ENCODE results near the gene SLC38A10. TPM values are rescaled to one million over a fixed set of nuclear protein-coding genes. Genes with fewer than 3 reads are reported as not detected.

SLC38A10 gene
- total RNA-seq, 1 experiment from 2014 or later = 44.6 TPM

DNA sequence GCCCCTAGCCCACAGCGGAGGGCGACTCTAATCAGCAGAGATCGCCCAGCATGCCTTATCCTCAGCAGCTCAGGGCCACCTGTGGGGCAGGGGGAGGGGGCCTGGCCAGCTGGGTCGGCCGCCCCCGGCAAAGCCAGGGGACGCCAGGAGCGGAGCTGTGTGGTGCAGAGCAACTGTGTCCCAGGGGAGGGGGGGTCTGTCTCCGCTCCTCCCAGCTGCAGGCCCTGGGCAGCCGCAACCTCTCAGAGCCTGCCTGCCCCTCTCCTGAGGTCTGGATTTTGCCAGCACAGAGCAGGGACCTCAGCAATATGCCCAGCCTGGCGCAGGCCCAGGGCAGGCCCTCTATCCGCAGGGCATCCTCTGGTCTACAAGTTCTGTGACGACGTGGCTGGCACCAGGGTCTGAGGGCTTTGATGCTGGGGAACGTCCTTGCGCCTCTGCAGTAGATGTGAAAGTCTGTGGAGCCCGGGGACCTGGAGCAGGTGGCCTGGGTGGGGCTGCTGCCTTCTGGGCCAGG, 36.5 kb upstream of the SLC38A10 start:
- no peak for DNase-seq (ENCODE audit: low read depth)

DNA sequence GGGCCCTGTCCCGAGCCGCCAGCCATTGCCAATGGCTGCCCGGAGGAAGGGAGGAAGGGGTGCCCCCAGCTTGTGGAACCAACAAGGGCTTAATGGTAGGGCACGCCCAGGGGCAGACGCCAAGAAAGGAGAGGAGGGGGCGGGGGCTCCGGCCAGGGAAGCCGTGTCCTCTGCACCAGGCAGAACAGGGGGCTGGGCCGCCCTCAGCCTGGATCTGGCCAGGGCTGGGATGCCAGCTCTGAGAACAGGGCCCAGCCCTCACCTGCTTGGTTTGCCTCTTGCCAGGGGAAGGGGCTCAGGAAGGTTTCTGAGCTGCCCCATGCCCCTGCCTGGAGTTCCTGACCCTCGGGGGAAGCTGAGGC, 35.8 kb upstream of the SLC38A10 start:
- no peak for DNase-seq (ENCODE audit: low read depth)

DNA sequence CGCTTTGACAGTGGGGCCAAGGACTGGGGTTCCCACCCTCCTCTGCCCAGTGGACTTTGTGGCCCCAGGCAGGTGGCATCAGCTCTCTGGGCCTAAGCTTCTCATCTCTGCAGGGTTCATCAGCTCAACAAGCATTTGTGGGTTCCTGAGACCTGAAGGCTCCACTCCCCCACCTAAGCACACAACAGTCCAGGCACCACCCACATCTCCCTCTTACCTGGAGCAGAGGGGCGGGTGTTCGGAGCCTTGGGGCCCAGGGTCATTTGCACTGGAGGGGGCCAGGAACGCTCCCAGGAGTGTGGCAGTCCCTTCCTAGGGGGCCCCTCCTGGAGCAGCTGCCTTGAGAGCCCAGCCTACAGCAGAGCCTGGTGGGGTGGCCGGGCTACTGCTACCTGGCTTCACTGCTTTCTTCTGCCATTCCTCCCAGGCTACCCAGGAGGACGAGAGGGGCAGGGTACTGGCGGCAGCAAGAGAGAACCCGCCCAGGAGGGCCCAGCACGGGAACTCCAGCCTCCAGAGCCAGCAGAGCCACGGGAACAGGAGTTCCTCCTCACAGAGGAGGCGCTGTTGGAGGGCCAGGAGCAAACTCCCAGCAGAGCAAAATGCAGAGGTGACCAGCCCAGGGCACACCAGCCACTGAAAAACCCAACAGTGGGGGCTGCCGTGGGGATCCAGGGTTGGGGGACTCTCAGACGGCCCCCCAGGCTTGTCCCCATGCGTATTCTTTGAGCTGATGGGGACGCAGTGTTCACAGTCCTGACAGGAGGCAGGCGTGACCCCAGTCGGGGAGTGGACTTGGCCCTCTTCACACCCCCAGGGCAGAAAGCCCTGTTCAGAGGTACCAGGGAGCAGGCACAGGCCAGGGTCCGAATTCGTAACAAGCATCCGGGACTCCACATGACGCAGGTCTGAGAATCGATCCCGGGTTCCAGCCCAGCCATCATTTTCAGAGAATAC, 35.1 kb upstream of the SLC38A10 start:
- DNase-seq (ENCODE audit: low read depth) = no peak

DNA sequence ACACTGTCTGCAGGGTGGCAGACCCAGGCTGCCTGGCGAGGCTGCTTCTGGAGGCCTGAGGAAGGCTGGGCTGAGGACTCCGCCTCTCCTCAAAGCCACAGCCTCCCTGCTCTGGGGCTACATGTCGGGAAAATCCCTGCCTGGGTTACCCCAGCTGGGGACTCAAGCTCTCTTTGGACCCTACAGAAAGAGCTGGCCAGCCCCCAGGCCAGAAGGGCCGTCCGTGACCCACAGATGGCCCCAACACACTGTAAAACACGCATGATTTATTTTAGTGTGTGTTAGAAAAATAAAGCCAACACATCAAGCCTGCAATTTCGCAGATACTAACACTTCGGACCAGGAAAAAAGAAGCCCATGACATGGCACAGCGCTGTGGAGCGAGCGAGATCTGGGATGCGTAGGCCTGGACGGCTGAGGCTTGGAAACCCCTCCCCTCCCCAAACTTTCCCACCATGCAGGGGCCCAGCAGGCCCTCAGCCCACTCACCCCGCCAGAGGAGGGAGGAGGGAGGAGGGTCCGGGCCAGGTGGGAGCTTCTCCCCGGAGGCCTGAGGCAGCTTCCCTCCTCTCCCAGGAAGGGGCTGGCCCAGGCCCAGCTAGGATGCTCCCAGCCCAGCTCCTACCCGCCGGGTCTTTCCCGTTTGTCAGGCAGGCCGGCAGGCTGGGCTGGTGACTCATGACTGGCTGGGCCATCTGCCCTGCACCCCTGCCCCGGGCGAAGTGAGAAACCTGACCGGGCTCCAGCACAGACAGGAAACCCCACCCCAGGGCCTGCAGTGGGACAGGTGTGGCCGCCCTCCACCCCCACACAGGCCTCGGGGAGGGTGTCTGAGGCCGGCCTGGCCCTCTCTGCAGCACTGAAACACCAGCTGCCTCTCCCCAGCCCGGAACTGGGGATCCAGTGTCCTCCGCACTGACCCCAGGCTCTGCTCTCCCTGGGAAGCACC, 34.1 kb upstream of the SLC38A10 start:
- peak; percentile 95 for DNase-seq (ENCODE audit: low read depth)

DNA sequence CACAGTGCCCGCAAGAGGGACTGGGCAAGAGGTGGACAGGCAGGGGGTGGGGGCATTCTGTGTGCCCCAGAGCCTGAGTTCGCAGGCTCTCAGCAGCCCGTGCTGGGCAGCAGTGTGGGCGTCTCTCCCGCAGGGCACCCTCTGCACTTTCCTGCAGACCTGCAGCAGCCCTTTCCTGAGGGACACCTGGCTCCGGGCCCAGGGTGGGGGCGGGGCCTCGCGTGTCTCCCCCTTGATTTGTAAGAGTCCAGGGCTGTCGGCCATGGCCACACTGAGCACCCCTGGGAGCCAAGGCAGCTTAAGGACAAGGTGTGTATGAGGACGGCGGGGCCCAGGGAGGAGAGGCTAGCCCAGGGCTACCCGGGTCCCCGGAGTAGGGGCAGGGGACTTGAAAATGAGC, 33.4 kb upstream of the SLC38A10 start:
- DNase-seq (ENCODE audit: low read depth) = no peak

DNA sequence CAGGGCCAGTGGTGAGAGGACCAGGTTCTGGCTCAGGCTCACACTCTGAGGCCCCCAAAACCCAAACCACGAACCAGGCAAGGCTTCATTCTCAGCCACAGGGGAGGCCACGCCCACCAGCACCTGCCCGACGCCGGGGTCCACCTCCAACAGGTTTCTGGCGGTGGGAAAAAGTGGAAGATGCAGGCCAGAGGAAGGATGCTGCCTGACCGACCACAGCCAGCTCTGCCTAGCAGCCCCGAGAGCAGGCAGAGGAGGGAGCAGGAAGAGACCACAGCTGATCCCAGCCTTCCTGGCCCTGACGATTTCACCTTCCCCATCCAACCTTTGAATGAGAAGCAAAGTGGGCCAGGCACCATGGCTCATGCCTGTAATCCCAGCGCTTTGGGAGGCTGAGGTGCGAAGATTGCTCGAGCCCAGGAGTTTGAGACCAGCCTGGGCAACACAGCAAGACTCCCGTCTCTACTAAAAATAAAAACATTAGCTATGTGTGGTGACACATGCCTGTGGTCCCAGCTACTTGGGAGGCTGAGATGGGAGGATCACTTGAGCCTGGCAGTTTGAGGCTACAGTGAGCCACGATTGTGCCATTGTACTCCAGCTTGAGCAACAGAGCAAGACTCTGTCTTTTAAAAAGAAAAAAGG, 30.7 kb upstream of the SLC38A10 start:
- DNase-seq (ENCODE audit: low read depth) = no peak

DNA sequence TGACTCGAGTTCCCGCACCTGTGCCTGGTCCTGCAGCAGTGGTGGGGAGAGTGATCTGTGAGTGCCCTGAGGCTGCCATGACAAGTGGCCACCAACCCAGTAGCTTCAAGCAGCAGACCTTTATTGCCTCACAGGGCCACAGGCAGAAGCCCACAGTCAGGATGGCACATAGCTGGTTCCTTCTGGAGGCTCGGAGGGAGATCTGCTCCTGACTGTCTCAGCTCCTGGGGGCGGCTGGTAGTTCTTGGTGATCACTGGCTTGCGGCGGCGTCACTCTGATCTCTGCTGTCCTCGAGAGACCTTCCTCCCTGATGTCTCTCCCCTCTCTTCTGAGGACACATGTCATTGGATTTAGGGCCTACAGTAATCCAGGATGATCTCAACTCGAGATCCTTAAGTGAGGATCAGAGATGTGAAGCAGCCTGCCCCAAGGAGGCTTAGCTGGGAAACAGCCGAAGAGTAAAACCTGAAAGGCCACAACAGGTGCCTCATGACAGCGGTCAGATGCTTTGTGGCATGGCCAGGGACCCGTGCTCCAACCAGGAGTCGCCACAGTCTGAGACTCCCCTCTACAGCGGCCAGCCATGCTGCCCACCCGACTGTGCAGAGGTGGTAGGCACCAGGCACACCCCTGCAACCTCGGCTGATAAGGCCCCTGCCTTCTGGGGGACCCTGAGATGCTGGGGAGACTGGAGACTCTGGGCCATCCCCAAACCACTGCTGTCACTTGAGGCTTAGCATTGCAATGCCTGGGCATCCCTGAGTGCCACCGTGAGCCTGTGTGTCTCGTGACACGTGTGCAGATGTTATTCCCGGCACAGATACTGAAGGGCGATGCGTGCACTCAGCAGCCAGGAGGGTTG, 30.0 kb upstream of the SLC38A10 start:
- no peak for DNase-seq (ENCODE audit: low read depth)

DNA sequence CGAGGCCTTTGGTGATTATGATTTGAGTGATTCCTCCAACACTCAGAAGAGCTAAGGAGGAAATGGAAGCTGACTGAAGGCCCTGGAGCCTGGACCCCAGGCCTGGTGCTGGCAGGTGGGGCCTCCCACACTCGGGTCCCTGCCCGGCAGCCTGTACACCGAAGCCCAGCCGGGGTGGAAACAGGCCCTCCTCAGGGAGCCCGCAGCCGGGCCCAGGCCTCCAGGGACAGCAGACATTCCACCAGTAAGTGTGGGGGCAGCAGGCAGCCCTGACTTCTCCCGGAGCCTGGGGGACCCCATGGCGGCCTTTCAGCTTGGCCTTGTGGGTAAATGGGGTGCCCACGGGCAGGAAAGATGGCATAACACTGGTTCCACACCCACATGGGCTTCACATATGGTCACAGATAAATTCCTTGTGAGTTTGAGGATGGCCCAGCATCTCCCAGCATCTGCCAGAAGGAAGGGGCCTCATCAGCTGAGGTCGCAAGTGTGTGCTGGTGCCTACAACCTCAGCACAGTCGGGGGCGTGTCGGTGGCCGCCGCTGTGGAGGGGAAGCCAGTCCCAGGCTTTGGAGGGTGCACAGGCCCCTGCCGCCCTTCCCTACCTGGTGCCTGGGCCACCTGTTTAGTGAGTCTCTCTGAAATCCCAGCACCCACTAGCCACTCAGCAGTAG, 29.2 kb upstream of the SLC38A10 start:
- DNase-seq (ENCODE audit: low read depth) = no peak

DNA sequence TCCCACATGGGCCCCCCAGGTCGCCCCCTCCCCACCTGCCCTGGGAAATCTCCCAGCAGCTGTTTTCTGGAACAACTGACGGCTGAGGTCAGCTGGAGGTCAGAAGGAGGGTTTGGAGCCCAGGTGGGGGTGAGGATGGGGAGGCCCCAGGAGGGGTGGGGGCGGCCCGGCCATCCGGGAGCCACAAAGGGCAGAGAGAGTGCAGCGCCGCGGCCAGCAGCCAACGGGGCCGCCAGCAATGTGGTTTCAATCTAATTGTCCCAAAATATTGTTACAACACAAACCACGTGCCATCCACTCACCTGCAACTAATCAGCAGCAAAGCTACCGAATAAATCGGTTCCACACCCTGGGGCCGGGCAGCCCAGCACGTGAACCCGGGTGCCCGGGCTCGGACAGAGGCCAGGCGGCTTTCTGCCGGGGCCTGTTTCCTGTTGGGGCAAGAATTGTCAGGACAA, 28.3 kb upstream of the SLC38A10 start:
- DNase-seq (ENCODE audit: low read depth) = no peak

DNA sequence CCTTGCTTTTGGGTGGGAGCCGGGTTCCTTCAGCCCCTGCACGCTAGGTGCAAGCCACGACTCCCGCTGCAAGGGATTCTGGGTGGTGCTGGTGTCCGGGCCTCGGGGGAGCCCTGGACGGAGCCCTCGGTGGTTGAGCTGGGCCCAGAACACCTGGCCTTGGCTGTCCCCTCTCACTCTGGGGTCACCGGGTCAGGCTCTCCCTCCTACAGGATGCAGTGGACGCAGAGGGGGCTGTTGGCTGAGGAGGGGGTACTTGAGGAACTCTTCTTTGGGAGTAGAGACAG, 27.9 kb upstream of the SLC38A10 start:
- DNase-seq (ENCODE audit: low read depth) = no peak

DNA sequence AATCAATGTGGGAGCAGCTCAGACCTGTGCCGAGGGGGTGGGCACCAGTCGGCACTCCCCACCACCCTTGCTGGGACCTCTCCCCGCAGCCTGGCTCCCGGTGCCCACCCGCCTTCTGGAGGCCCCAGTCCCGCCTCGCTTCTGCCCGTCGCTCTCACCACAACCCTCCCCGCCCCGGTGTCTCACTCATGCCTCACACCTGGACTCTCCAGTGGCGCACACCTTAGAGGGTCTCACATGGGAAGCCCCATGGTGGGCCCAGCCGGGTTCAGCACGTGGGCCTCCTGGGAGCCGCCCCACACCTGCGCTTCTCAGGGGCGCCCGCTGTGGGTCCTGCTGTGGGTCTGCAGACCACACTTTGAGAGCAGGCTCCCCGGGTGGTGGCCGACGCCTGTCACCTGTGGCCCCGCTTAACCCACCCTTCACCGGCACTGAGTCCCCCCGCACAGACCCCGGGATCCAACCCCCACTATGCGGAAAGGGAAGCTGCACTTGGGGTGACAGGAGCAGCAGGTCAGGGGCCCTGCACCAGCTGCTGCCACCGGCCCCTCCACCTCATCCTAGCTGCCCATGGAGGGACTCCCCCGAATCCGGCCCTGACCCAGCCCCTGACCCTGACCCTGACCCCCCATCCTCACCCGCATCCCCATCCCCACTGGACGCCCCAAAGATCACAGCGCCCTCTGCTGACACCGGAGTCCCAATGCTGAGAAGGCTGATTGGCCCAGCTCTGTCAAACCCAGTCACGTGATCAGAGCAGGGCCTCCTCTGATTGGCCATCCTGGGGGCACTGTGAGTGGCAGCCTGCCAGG, 27.4 kb upstream of the SLC38A10 start:
- DNase-seq (ENCODE audit: low read depth) = no peak

DNA sequence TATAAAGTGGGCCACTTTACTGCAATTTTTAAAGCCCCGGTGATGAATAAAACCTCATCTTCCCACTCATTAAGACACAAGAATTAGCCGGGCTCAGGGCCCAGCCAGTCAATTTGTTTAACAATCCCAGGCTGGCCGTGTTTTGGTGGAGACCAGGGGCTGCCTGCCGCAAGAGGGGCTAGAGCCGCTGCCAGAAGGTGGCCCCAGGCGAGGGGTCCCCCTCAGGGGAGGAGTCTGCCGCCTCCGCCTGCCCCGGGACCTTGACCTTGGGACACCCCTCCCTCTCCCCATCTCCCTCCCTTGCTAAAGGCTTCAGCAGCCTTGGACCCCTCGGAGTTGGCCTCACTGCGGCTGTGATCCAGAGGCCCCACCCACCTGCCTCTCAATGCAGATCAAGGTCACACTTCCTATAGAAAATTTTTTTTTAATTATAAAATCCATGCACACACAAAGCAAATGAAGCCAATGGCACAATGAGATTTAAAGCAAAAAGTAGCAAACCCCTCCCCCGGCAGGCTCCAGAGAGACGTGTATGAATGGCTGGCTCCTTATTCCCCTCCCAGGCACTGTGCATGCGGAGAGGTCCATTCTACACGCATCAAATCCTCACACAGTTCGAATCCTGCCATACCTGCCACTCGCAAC, 23.0 kb upstream of the SLC38A10 start:
- DNase-seq (ENCODE audit: low read depth) = no peak

DNA sequence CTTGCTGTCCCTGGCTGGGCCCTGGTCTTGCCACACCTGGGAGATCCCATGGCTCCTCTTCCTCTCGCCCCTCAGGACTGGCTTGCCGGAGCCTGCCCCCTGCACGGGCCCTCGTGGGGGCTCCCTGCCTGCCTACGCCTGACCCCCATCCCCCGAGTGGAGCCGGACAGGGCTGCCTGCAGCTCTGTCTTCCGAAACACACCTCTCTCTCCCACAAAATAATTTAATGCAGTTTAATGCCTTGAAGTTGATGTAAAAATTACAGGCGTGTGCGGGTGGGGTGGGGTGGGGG, 22.4 kb upstream of the SLC38A10 start:
- DNase-seq (ENCODE audit: low read depth) = no peak

DNA sequence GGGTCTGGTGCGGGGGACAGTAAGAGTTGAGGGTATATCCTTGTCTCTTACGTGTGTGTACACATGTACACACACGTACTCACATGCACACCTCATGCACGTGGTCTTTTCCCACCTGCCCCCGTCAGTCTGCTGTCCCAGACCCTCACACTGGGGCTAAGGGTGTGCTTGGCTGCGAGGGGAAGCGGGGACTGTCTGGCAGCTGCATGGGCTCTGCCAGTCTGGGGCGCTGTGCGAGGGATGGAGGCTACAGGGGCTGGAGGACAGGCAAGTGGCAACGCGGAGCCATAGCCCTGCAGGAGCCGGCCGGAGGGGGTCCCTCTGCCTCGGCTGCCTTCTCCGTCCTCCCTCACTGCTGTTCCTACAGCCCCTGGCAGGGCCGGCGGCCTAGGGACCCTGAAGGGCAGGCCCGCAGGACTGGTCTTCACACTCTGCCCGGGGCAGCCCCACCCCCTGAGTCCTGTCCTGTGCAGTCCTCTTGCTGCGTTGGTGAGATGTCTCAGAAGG, 20.8 kb upstream of the SLC38A10 start:
- DNase-seq (ENCODE audit: low read depth) = no peak

DNA sequence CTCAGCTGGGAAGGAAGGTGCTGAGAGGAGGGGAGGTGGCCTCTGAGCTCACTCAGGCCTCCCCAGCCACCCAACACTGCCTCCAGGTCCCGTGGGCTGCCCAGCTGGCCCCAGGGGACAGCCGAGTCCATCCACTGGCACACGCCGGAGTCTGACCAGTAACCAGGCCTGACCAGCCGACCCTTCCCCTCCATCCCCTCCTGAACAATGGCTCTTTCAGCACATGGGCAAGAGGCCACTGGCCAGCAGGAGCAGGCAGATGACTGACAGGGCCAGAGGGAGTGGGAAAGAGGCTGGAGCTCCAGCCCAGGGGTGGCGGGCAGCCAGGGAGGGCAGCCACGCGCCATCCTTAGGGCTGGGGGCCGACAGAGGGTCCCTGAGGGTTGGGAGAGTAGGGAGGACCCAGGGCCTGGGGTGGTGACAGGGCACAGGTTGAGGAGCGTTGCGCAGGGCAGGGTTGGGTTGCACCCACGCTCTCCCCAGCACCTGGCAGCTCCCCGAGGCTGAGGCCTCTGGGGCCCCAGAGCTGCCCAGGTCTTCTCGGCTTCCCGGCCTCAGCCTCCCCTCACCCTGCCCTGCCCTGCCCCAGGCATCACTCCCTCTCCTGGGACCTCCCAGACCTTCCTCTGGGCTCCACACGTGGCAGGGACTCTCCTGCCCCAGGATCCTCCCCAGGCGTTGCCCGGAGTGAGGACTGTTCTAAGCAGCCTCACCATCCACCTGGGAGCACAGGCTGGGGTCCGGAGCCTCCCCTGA, 20.2 kb upstream of the SLC38A10 start:
- no peak for DNase-seq (ENCODE audit: low read depth)

DNA sequence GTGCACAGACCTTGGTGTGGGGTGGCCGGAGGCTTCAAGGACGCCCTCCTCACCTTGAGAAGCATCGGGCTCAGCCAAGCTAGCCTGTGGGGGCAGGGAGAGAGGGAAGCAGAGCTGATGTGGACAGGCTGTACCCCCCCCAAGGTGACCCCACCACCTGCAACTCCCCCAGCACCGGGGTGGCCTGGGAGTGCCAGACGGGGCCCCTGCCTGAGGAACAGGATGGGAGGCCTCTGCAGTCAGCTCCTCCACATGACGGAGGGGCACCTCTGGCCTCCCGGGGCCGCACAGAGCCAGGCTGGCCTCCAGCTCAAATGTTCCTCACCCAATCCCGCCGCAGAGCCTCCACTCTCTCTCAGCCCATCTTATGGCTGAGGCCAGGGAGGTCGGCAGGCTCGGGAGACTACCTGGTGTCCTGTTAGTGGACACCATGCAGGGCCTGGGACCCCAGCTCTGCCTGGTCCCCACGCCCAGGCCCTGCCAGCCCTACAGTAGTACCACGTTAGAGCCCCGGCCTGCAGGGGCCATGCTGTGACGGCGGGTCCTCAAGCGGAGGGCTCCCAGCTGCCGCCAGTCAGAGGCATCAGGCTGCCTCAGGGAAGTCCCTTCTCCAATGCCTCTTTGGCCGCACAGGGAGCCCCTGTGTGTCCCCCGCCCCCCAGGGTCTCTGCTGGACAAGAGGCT, 19.4 kb upstream of the SLC38A10 start:
- no peak for DNase-seq (ENCODE audit: low read depth)

DNA sequence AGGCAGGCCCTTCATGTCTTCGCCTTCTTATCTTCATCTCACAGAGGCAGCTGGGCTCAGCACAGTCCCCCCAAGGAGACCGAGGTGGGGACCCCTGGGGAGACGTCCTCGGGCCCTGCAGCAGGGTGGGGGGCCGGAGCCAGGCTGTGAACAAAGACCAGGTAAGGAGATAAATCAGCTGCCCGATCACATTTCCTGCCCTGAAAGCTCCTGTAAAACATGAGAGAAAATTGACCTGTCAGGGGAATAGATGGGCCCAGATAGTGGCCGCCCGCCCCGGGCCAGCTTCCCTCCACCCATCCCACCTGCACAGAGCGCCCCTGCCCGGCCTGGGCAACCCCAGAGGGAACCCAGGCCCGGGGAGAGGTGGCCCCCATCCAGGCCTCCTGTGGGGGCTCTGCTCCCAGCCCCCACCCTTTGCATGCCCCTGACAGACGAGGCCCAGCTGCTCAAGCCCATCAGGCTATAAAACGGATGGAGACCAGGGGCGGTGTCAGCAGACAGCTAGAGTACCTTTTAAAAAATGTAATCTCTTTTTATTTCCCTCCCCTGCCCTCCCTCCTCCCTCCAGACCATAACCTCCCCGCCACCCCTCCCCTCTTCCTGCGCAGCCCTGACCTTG, 18.8 kb upstream of the SLC38A10 start:
- no peak for DNase-seq (ENCODE audit: low read depth)

Data from HT1080 (cell line).